ENCODE data around the gene VPS8.

DNA sequence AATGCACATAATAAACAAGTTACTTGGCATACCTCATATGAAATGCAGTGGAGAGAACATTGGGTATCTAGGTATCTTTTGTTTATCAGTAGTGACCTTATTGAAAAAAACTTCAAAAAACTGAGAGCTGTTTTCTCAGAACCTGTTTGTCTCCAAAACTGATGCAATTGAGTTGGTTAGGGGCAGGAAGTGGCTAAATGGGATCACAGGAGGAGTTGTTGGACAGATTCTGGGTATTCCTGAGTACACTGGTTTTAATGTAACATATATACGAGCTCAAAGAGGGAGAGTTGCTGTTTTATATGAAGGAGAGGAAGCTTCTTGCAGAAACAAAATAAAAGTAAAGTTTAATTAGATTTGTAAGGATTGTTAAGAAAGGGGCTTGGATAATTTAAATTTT is 181.4 kb downstream of the VPS8 start:
- no peak for TF ChIP-seq CTCF (conservative IDR thresholded peaks at IDR 0.05 in 1 of 2, IDR thresholded peaks at IDR 0.05 in 1 of 2; ENCODE audit: low read depth in 1 of 2, low read length in 2 of 2)
- no peak for TF ChIP-seq EZH2 (IDR thresholded peaks at IDR 0.05; ENCODE audit: low read length, missing control alignments)
